MCF 10A (cell line): ENCODE measurements around the gene ATOH1. TPM values are rescaled to one million over a fixed set of nuclear protein-coding genes. Genes with fewer than 3 reads are reported as not detected.
A peak's percentile ranks its signal among the peaks of the same experiment; 100 is the strongest.

Experiments
- BruUV-seq: library from RNA; stranded (reverse); fragments of 400-500 nt; replicated peaks from 2 replicates; lab custom pipeline; 2021; lab: Mats Ljungman, UMichigan
- CTCF ChIA-PET: fragments of 300-600 bp; sonication (Branson Sonifier 250); formaldehyde crosslinking; extraction: SDS; loops from one replicate; lab custom pipeline; 2021; ENCODE audit warnings: antibody characterized with exemption, inconsistent platforms; lab: Yijun Ruan, JAX
- POLR2A ChIA-PET: fragments of 300-600, 350-650 bp; sonication (Branson Sonifier 250); formaldehyde crosslinking; extraction: SDS; loops from one replicate; lab custom pipeline; 2020; ENCODE audit warnings: antibody characterized with exemption, inconsistent platforms; lab: Yijun Ruan, JAX
- DNase-seq: peaks from one replicate; pipeline ENCODE4 v3.0.0-alpha.2; 2018; ENCODE audit not compliant: unreplicated experiment
- H3K27ac Mint-ChIP-seq: one replicate; pipeline ENCODE4 v1.8.0; 2022; ENCODE audit warnings: mild to moderate bottlenecking, low read depth, mixed read lengths; ENCODE audit not compliant: unreplicated experiment
- H3K27me3 Mint-ChIP-seq: one replicate; pipeline ENCODE4 v1.8.0; 2022; ENCODE audit warnings: mixed read lengths; ENCODE audit not compliant: insufficient read depth, unreplicated experiment
- H3K36me3 Mint-ChIP-seq: one replicate; pipeline ENCODE4 v1.8.0; 2022; ENCODE audit warnings: mild to moderate bottlenecking, moderate library complexity, mixed read lengths; ENCODE audit not compliant: insufficient read depth, unreplicated experiment
- H3K4me1 Mint-ChIP-seq: one replicate; pipeline ENCODE4 v1.8.0; 2022; ENCODE audit warnings: mixed read lengths; ENCODE audit not compliant: insufficient read depth, unreplicated experiment
- H3K4me3 Mint-ChIP-seq: one replicate; pipeline ENCODE4 v1.8.0; 2022; ENCODE audit warnings: mild to moderate bottlenecking, moderate library complexity, mixed read lengths; ENCODE audit not compliant: unreplicated experiment
- H3K9me3 Mint-ChIP-seq: one replicate; pipeline ENCODE4 v1.8.0; 2022; ENCODE audit warnings: mixed read lengths; ENCODE audit not compliant: unreplicated experiment
- CTCF ChIP-seq: fragments of 200-600 bp; IDR thresholded peaks from one replicate; pipeline ENCODE4 v1.8.0; 2022; ENCODE audit warnings: antibody characterized with exemption, mild to moderate bottlenecking; ENCODE audit not compliant: unreplicated experiment
- intact Hi-C: fragments of 100-400 bp; cut with micrococcal nuclease; formaldehyde crosslinking; loops from 2 replicates; pipeline ENCODE4 v1.14.1; 2022
- total RNA-seq: library from RNA; stranded (reverse); gene quantifications from 2 replicates; pipeline ENCODE4 v1.2.3, GENCODE V29; 2022

Gene ATOH1
- total RNA-seq, 1 experiment from 2014 or later = not detected

GRCh38 chr4:93829820-93830687, 1.5 kb downstream of the ATOH1 start:
- Mint-ChIP-seq H3K4me1 (no peaks in the 10 kb centered on the region), H3K36me3 (no peaks in the 10 kb centered on the region), H3K4me3 (peak overlapping the region; percentile 88), H3K27ac (no peak overlapping the region), H3K27me3 (peaks cover 27% of the 10 kb centered on the region), H3K9me3 (no peaks in the 10 kb centered on the region)
- DNase-seq = no peak
- CTCF ChIA-PET = interaction anchor here (1.1 kb wide), 1 partner anchor 14 kb away, joined by 5 read pairs; no protein-coding TSS in a partner anchor
- no TSS peak for BruUV-seq
- POLR2A ChIA-PET = no interaction called here
- TF ChIP-seq CTCF = no peak
- intact Hi-C loops = no loop called here

- peaks cover 11% of the 10 kb centered on the region for H3K4me1 Mint-ChIP-seq
- intact Hi-C loops = no loop called here
- H3K27me3 Mint-ChIP-seq = peaks cover 27% of the 10 kb centered on the region
- no peaks in the 10 kb centered on the region for H3K36me3 Mint-ChIP-seq
- ChIA-PET CTCF (interaction anchor here (0.6 to 0.7 kb wide), 3 partner anchors 294 to 439 kb away, joined by 3 read pairs; no protein-coding TSS in a partner anchor), POLR2A (no interaction called here)
- BruUV-seq = no TSS peak
- no peak for DNase-seq
- no peak overlapping the region for H3K4me3 Mint-ChIP-seq
- no peak for TF ChIP-seq CTCF
- no peaks in the 10 kb centered on the region for H3K9me3 Mint-ChIP-seq
- H3K27ac Mint-ChIP-seq = no peak overlapping the region
Observed at GRCh38 chr4:93831716-93832496, 3.4 kb downstream of the ATOH1 start.

GRCh38 chr4:93834249-93835066, 5.9 kb downstream of the ATOH1 start:
- intact Hi-C loops = no loop called here
- CTCF ChIA-PET = no interaction called here
- peaks cover 27% of the 10 kb centered on the region for H3K27me3 Mint-ChIP-seq
- H3K27ac Mint-ChIP-seq = no peak overlapping the region
- peaks cover 11% of the 10 kb centered on the region for H3K4me1 Mint-ChIP-seq
- no TSS peak for BruUV-seq
- H3K36me3 Mint-ChIP-seq = no peaks in the 10 kb centered on the region
- no peak for TF ChIP-seq CTCF
- DNase-seq = no peak
- H3K4me3 Mint-ChIP-seq = no peak overlapping the region
- POLR2A ChIA-PET = no interaction called here
- H3K9me3 Mint-ChIP-seq = no peaks in the 10 kb centered on the region
